Measurements from ENCODE around the gene FHIT. TPM values are rescaled to one million over a fixed set of nuclear protein-coding genes. Genes with fewer than 3 reads are reported as not detected.

Gene FHIT
- total RNA-seq, 2 experiments from 2014 or later = 7.6 to 7.9 TPM

GRCh38 chr3:59963676-59964075 is 1287.6 kb downstream of the FHIT start:
- TF ChIP-seq, protein P1, sequence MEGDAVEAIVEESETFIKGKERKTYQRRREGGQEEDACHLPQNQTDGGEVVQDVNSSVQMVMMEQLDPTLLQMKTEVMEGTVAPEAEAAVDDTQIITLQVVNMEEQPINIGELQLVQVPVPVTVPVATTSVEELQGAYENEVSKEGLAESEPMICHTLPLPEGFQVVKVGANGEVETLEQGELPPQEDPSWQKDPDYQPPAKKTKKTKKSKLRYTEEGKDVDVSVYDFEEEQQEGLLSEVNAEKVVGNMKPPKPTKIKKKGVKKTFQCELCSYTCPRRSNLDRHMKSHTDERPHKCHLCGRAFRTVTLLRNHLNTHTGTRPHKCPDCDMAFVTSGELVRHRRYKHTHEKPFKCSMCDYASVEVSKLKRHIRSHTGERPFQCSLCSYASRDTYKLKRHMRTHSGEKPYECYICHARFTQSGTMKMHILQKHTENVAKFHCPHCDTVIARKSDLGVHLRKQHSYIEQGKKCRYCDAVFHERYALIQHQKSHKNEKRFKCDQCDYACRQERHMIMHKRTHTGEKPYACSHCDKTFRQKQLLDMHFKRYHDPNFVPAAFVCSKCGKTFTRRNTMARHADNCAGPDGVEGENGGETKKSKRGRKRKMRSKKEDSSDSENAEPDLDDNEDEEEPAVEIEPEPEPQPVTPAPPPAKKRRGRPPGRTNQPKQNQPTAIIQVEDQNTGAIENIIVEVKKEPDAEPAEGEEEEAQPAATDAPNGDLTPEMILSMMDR (IDR thresholded peaks at IDR 0.05) = no peak
- H3K4me3 Mint-ChIP-seq = no peak overlapping the region
- no peaks in the 10 kb centered on the region for H3K27me3 Mint-ChIP-seq
- intact Hi-C loops (cut with micrococcal nuclease) = no loop called here
- H3K36me3 Mint-ChIP-seq (ENCODE audit: low read depth) = peaks cover 3% of the 10 kb centered on the region
- H3K27ac Mint-ChIP-seq = no peak overlapping the region
- DNase-seq (no peak), ATAC-seq (no peak)
- peaks cover 13% of the 10 kb centered on the region for H3K4me1 Mint-ChIP-seq (ENCODE audit: low read depth)
- POLR2A ChIA-PET = no interaction called here
- CTCF ChIA-PET = no interaction called here
- peaks cover 4% of the 10 kb centered on the region for H3K9me3 Mint-ChIP-seq

GRCh38 chr3:59957150-59957549 is 1294.1 kb downstream of the FHIT start:
- CTCF ChIA-PET = interaction anchor here (1.3 kb wide), 1 partner anchor 380 kb away, joined by 3 read pairs; no protein-coding TSS in a partner anchor
- no peak for DNase-seq
- no peak overlapping the region for H3K27ac Mint-ChIP-seq
- H3K4me1 Mint-ChIP-seq (ENCODE audit: low read depth) = peaks cover 20% of the 10 kb centered on the region
- TF ChIP-seq, protein P1 (IDR thresholded peaks at IDR 0.05) = no peak
- ATAC-seq = no peak
- POLR2A ChIA-PET = no interaction called here
- H3K27me3 Mint-ChIP-seq = no peaks in the 10 kb centered on the region
- H3K36me3 Mint-ChIP-seq (ENCODE audit: low read depth) = peaks cover 12% of the 10 kb centered on the region
- H3K4me3 Mint-ChIP-seq = no peak overlapping the region
- intact Hi-C loops (cut with micrococcal nuclease) = no loop called here
- peaks cover 7% of the 10 kb centered on the region for H3K9me3 Mint-ChIP-seq

DNA sequence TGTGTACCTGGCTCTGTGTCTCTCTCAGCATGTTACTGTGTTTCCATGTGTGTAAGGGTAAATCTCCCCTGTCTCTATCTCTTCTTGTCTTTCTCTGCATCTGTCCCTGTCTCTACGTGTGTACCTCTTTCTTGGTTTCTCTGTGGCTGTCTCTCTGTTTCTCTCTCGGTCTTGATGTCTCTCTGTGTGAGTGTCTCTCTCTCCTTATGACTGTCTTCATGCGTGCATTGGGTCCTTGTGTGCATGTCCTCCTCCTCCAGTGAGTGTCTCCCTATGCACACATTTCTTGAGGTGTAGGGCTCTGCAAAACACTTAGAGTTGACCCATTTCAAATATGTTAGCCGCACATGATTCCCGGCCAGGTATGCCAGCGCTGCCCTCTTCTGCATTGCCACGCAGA is 1298.1 kb downstream of the FHIT start:
- Mint-ChIP-seq H3K9me3 (peaks cover 1% of the 10 kb centered on the region), H3K4me3 (no peak overlapping the region), H3K27me3 (no peaks in the 10 kb centered on the region), H3K36me3 (ENCODE audit: low read depth) (peaks cover 7% of the 10 kb centered on the region), H3K4me1 (ENCODE audit: low read depth) (peaks cover 12% of the 10 kb centered on the region), H3K27ac (no peak overlapping the region)
- intact Hi-C loops (cut with micrococcal nuclease) = no loop called here
- TF ChIP-seq, protein P1 (IDR thresholded peaks at IDR 0.05) = no peak
- ChIA-PET CTCF (no interaction called here), POLR2A (no interaction called here)
- ATAC-seq (no peak), DNase-seq (no peak)

- ATAC-seq = no peak
- Mint-ChIP-seq H3K4me3 (no peak overlapping the region), H3K27me3 (no peaks in the 10 kb centered on the region), H3K9me3 (no peaks in the 10 kb centered on the region), H3K36me3 (ENCODE audit: low read depth) (no peaks in the 10 kb centered on the region), H3K4me1 (ENCODE audit: low read depth) (peaks cover 3% of the 10 kb centered on the region), H3K27ac (no peak overlapping the region)
- CTCF ChIA-PET = no interaction called here
- no peak for DNase-seq
- POLR2A ChIA-PET = no interaction called here
- intact Hi-C loops (cut with micrococcal nuclease) = no loop called here
- TF ChIP-seq, protein P1 (IDR thresholded peaks at IDR 0.05) = no peak
These were observed 1301.9 kb downstream of the FHIT start for GRCh38 chr3:59949311-59949710.

GRCh38 chr3:59946401-59946800 is 1304.9 kb downstream of the FHIT start:
- POLR2A ChIA-PET = no interaction called here
- CTCF ChIA-PET = no interaction called here
- Mint-ChIP-seq H3K36me3 (ENCODE audit: low read depth) (no peaks in the 10 kb centered on the region), H3K4me3 (no peak overlapping the region), H3K27ac (no peak overlapping the region), H3K4me1 (ENCODE audit: low read depth) (peaks cover 5% of the 10 kb centered on the region), H3K9me3 (no peaks in the 10 kb centered on the region), H3K27me3 (no peaks in the 10 kb centered on the region)
- ATAC-seq (no peak), DNase-seq (no peak)
- intact Hi-C loops (cut with micrococcal nuclease) = no loop called here
- TF ChIP-seq, protein P1 (IDR thresholded peaks at IDR 0.05) = no peak

All from activated CD8-positive, alpha-beta T cell treated with anti-CD3 and anti-CD28 coated beads for 36 hours (primary cell).